Neural progenitor cell (in vitro differentiated cells): ENCODE results near the gene ZNF638. TPM values are rescaled to one million over a fixed set of nuclear protein-coding genes. Genes with fewer than 3 reads are reported as not detected.
"Not testable (repeated sequence)": the region's sequence is repeated elsewhere in the genome, so short reads cannot be mapped to it uniquely, and the experiment has no call there.

ENCODE experiments used
- DNase-seq: peaks from one replicate; pipeline ENCODE4 v3.0.0-alpha.2; 2016; ENCODE audit warnings: low spot score
- H2AFZ ChIP-seq: fragments of 200-600 bp; sonication (generic); replicated peaks from 2 replicates; pipeline ENCODE4 v1.6.1; 2016; ENCODE audit warnings: antibody characterized with exemption
- H3F3A ChIP-seq: fragments of 200-600 bp; sonication (generic); 2 replicates; pipeline ENCODE4 v1.6.1; 2016; ENCODE audit warnings: antibody characterized with exemption, low read depth
- H3K27ac ChIP-seq: fragments of 200-600 bp; sonication (generic); 2 replicates; pipeline ENCODE4 v1.5.1; 2016; ENCODE audit warnings: mild to moderate bottlenecking
- H3K27me3 ChIP-seq: fragments of 200-600 bp; sonication (generic); 2 replicates; pipeline ENCODE4 v1.6.1; 2016; ENCODE audit warnings: mild to moderate bottlenecking, moderate library complexity
- H3K36me3 ChIP-seq: fragments of 200-600 bp; sonication (generic); 2 replicates; pipeline ENCODE4 v1.5.1; 2016
- H3K4me1 ChIP-seq: fragments of 200-600 bp; sonication (generic); 2 replicates; pipeline ENCODE4 v1.6.1; 2016; ENCODE audit warnings: mixed run types
- H3K4me2 ChIP-seq: fragments of 200-600 bp; sonication (generic); 2 replicates; pipeline ENCODE4 v1.6.1; 2016
- H3K4me3 ChIP-seq: fragments of 200-600 bp; sonication (generic); 2 replicates; pipeline ENCODE4 v1.5.1; 2016
- H3K79me2 ChIP-seq: fragments of 200-600 bp; sonication (generic); 2 replicates; pipeline ENCODE4 v1.6.1; 2016; ENCODE audit warnings: low read depth
- H3K9ac ChIP-seq: fragments of 200-600 bp; sonication (generic); 2 replicates; pipeline ENCODE4 v1.6.1; 2016
- H3K9me3 ChIP-seq: fragments of 200-600 bp; sonication (generic); 2 replicates; pipeline ENCODE4 v1.5.1; 2016; ENCODE audit warnings: low read depth
- H4K20me1 ChIP-seq: fragments of 200-600 bp; sonication (generic); 2 replicates; pipeline ENCODE4 v1.6.1; 2016; ENCODE audit warnings: low read depth
- H3K27ac Mint-ChIP-seq: 3 replicates; pipeline ENCODE4 v1.8.0; 2021; ENCODE audit warnings: mixed read lengths
- H3K27me3 Mint-ChIP-seq: 2 replicates; pipeline ENCODE4 v1.8.0; 2022; ENCODE audit warnings: low read depth, mild to moderate bottlenecking, inconsistent platforms, moderate library complexity, mixed read lengths; ENCODE audit not compliant: insufficient read depth
- H3K36me3 Mint-ChIP-seq: 3 replicates; pipeline ENCODE4 v1.8.0; 2021; ENCODE audit warnings: mixed read lengths
- H3K4me1 Mint-ChIP-seq: 3 replicates; pipeline ENCODE4 v1.8.0; 2021; ENCODE audit warnings: mixed read lengths
- H3K4me3 Mint-ChIP-seq: 3 replicates; pipeline ENCODE4 v1.8.0; 2021; ENCODE audit warnings: mild to moderate bottlenecking, moderate library complexity, mixed read lengths
- H3K9me3 Mint-ChIP-seq: 3 replicates; pipeline ENCODE4 v1.8.0; 2020; ENCODE audit warnings: mixed read lengths
- CTCF ChIP-seq: fragments of 200-600 bp; sonication (generic); IDR thresholded peaks from 2 replicates; pipeline ENCODE4 v1.5.1; 2017; ENCODE audit warnings: antibody characterized with exemption, mild to moderate bottlenecking
- EZH2 ChIP-seq: fragments of 200-600 bp; sonication (generic); IDR thresholded peaks from 2 replicates; pipeline ENCODE4 v1.6.1; 2017; ENCODE audit warnings: antibody characterized with exemption, mild to moderate bottlenecking, moderate library complexity
- EZH2phosphoT487 ChIP-seq: fragments of 200-600 bp; sonication (generic); IDR thresholded peaks from 2 replicates; pipeline ENCODE4 v1.6.1; 2017; ENCODE audit warnings: antibody characterized with exemption
- total RNA-seq: library from RNA; depleted of rRNA; stranded (reverse); fragments of >200 nt; gene quantifications from 2 replicates; pipeline ENCODE4 v1.2.3, GENCODE V29; 2015; ENCODE audit warnings: low replicate concordance

Gene ZNF638
- total RNA-seq, 1 donor from 2014 or later, result 362 TPM

- H3K36me3 Mint-ChIP-seq, result peaks cover 9% of the 10 kb centered on the region
- H3K4me1 Mint-ChIP-seq, result no peaks in the 10 kb centered on the region
- H3K27ac ChIP-seq, result no peak overlapping the region
- no peak for DNase-seq
- peaks cover 4% of the 10 kb centered on the region for H3K27me3 ChIP-seq
- H4K20me1 ChIP-seq, result no peaks in the 10 kb centered on the region
- H3K9ac ChIP-seq, result no peak overlapping the region
- H3K9me3 ChIP-seq, result no peaks in the 10 kb centered on the region
- no peaks in the 10 kb centered on the region for H3K4me1 ChIP-seq
- no peak overlapping the region for H3K27ac Mint-ChIP-seq
- H3K27me3 Mint-ChIP-seq, result peaks cover 5% of the 10 kb centered on the region
- H3K4me2 ChIP-seq, result no peak overlapping the region
- H3K4me3 ChIP-seq, result no peak overlapping the region
- H3F3A ChIP-seq, result no peaks in the 10 kb centered on the region
- H2AFZ ChIP-seq, result no peak overlapping the region
- no peak overlapping the region for H3K4me3 Mint-ChIP-seq
- TF ChIP-seq EZH2phosphoT487 (no peak), EZH2 (no peak), CTCF (no peak)
- no peaks in the 10 kb centered on the region for H3K36me3 ChIP-seq
- no peaks in the 10 kb centered on the region for H3K79me2 ChIP-seq
- peaks cover 18% of the 10 kb centered on the region for H3K9me3 Mint-ChIP-seq
Observed at GRCh38 chr2:71313016-71313766, 18.4 kb upstream of the ZNF638 start.

GRCh38 chr2:71317060-71317459, 14.5 kb upstream of the ZNF638 start:
- H3K27me3 ChIP-seq, result peaks cover 4% of the 10 kb centered on the region
- Mint-ChIP-seq H3K27ac (no peak overlapping the region), H3K27me3 (peaks cover 6% of the 10 kb centered on the region), H3K36me3 (peaks cover 13% of the 10 kb centered on the region), H3K9me3 (peaks cover 52% of the 10 kb centered on the region), H3K4me3 (no peak overlapping the region), H3K4me1 (no peaks in the 10 kb centered on the region)
- H3K4me2 ChIP-seq, result no peak overlapping the region
- DNase-seq, result no peak
- H3K9me3 ChIP-seq, result peaks cover 5% of the 10 kb centered on the region
- no peaks in the 10 kb centered on the region for H3K4me1 ChIP-seq
- no peak overlapping the region for H3K27ac ChIP-seq
- no peak overlapping the region for H3K4me3 ChIP-seq
- no peaks in the 10 kb centered on the region for H3K36me3 ChIP-seq
- H4K20me1 ChIP-seq, result no peaks in the 10 kb centered on the region
- no peaks in the 10 kb centered on the region for H3K79me2 ChIP-seq
- H3K9ac ChIP-seq, result no peak overlapping the region
- TF ChIP-seq CTCF (no peak), EZH2phosphoT487 (no peak), EZH2 (no peak)
- no peaks in the 10 kb centered on the region for H3F3A ChIP-seq
- no peak overlapping the region for H2AFZ ChIP-seq

GRCh38 chr2:71317900-71318299, 13.7 kb upstream of the ZNF638 start:
- H3K4me3 Mint-ChIP-seq, H3K36me3 ChIP-seq, H3K4me2 ChIP-seq, H3K9me3 ChIP-seq, H3K27ac Mint-ChIP-seq, DNase-seq, H4K20me1 ChIP-seq, H3K9ac ChIP-seq, H3K4me3 ChIP-seq, H3K4me1 Mint-ChIP-seq, H2AFZ ChIP-seq, H3K27ac ChIP-seq, H3F3A ChIP-seq, H3K27me3 Mint-ChIP-seq, H3K27me3 ChIP-seq, H3K79me2 ChIP-seq, H3K4me1 ChIP-seq: not testable (repeated sequence)
- Mint-ChIP-seq H3K9me3 (peaks cover 57% of the 10 kb centered on the region), H3K36me3 (peaks cover 18% of the 10 kb centered on the region)

GRCh38 chr2:71323386-71323785, 8.2 kb upstream of the ZNF638 start:
- Mint-ChIP-seq H3K4me1 (no peaks in the 10 kb centered on the region), H3K9me3 (peaks cover 37% of the 10 kb centered on the region), H3K27ac (no peak overlapping the region), H3K36me3 (peaks cover 9% of the 10 kb centered on the region), H3K4me3 (no peak overlapping the region), H3K27me3 (peaks cover 2% of the 10 kb centered on the region)
- no peaks in the 10 kb centered on the region for H3K36me3 ChIP-seq
- H3K9ac ChIP-seq, result no peak overlapping the region
- no peak for DNase-seq
- no peak for TF ChIP-seq EZH2
- no peak for TF ChIP-seq CTCF
- TF ChIP-seq EZH2phosphoT487, result no peak
- peaks cover 5% of the 10 kb centered on the region for H3K9me3 ChIP-seq
- H4K20me1 ChIP-seq, result no peaks in the 10 kb centered on the region
- no peaks in the 10 kb centered on the region for H3K27me3 ChIP-seq
- H2AFZ ChIP-seq, result no peak overlapping the region
- H3K79me2 ChIP-seq, result no peaks in the 10 kb centered on the region
- H3K4me1 ChIP-seq, result no peaks in the 10 kb centered on the region
- no peak overlapping the region for H3K4me3 ChIP-seq
- H3F3A ChIP-seq, result no peaks in the 10 kb centered on the region
- H3K27ac ChIP-seq, result no peak overlapping the region
- no peak overlapping the region for H3K4me2 ChIP-seq
